ENCODE results near the gene SP140.

- TF ChIP-seq SUZ12 (IDR thresholded peaks at IDR 0.05) (no peak), FOXM1 (IDR thresholded peaks at IDR 0.05; ENCODE audit: borderline replicate concordance) (no peak), LEF1 (IDR thresholded peaks at IDR 0.05; ENCODE audit: borderline replicate concordance) (no peak), FOXA1 (IDR thresholded peaks at IDR 0.05) (no peak), ELF4 (IDR thresholded peaks at IDR 0.05) (no peak)
Observed at GRCh38 chr2:230230496-230231200, 5.1 kb downstream of the SP140 start.
